ENCODE data around the gene PROS1. TPM values are rescaled to one million over a fixed set of nuclear protein-coding genes. Genes with fewer than 3 reads are reported as not detected.

Gene PROS1
- polyA plus RNA-seq, 1 donor from 2014 or later, result 2.8 TPM

GRCh38 chr3:94012185-94012584 lies 38.5 kb upstream of the PROS1 start:
- H3K79me2 ChIP-seq (replicated peaks; ENCODE audit: insufficient read depth, low read length), result no peaks in the 10 kb centered on the region
- no peak overlapping the region for H2AFZ ChIP-seq (ENCODE audit: low read depth, low read length)
- no peak overlapping the region for H3K9ac ChIP-seq (ENCODE audit: low read length)
- TF ChIP-seq SMC3 (conservative IDR thresholded peaks at IDR 0.05; ENCODE audit: poor library complexity), result no peak
- no peak for TF ChIP-seq MXI1 (conservative IDR thresholded peaks at IDR 0.05; ENCODE audit: poor library complexity, severe bottlenecking)
- TF ChIP-seq REST (IDR thresholded peaks at IDR 0.05; ENCODE audit: borderline replicate concordance), result no peak
- no peak for TF ChIP-seq CTCF (IDR thresholded peaks at IDR 0.05; ENCODE audit: poor library complexity, severe bottlenecking)
- no peak for TF ChIP-seq RAD21 (conservative IDR thresholded peaks at IDR 0.05)
- no peak for TF ChIP-seq EZH2 (IDR thresholded peaks at IDR 0.05; ENCODE audit: borderline replicate concordance, insufficient read depth, low read length, poor library complexity, severe bottlenecking)
- no peak for TF ChIP-seq POLR2AphosphoS5 (IDR thresholded peaks at IDR 0.05)
- TF ChIP-seq EP300 (conservative IDR thresholded peaks at IDR 0.05; ENCODE audit: poor library complexity, severe bottlenecking), result no peak
- TF ChIP-seq TAF1 (IDR thresholded peaks at IDR 0.05; ENCODE audit: low read depth), result no peak
- no peaks in the 10 kb centered on the region for H3K36me3 ChIP-seq (ENCODE audit: insufficient read depth, low read length)
- H3K27me3 ChIP-seq (ENCODE audit: insufficient read depth, low read depth, low read length), result no peaks in the 10 kb centered on the region
- H3K4me3 ChIP-seq (ENCODE audit: low read length), result no peak overlapping the region
- no peaks in the 10 kb centered on the region for H3K9me2 ChIP-seq (ENCODE audit: insufficient read depth, low read length)
- no peak overlapping the region for H3K4me2 ChIP-seq (ENCODE audit: low read length)
- no peaks in the 10 kb centered on the region for H3F3A ChIP-seq (ENCODE audit: insufficient read depth, low read length, poor library complexity, severe bottlenecking)
- no peaks in the 10 kb centered on the region for H4K20me1 ChIP-seq (ENCODE audit: insufficient read depth)
- H3K9me3 ChIP-seq (ENCODE audit: low read length), result no peaks in the 10 kb centered on the region
- no peak overlapping the region for H3K27ac ChIP-seq (ENCODE audit: low read length)

- TF ChIP-seq EP300 (conservative IDR thresholded peaks at IDR 0.05; ENCODE audit: poor library complexity, severe bottlenecking), result no peak
- TF ChIP-seq CTCF (IDR thresholded peaks at IDR 0.05; ENCODE audit: poor library complexity, severe bottlenecking), result no peak
- TF ChIP-seq RAD21 (conservative IDR thresholded peaks at IDR 0.05), result no peak
- no peaks in the 10 kb centered on the region for H3K27me3 ChIP-seq (ENCODE audit: insufficient read depth, low read depth, low read length)
These were observed 37.6 kb upstream of the PROS1 start for GRCh38 chr3:94011233-94011711.

More at GRCh38 chr3:94011233-94011711, 37.6 kb upstream of the PROS1 start:
- no peaks in the 10 kb centered on the region for H3K9me2 ChIP-seq (ENCODE audit: insufficient read depth, low read length)
- H3K27ac ChIP-seq (ENCODE audit: low read length), result no peak overlapping the region
- no peaks in the 10 kb centered on the region for H3K9me3 ChIP-seq (ENCODE audit: low read length)
- H3F3A ChIP-seq (ENCODE audit: insufficient read depth, low read length, poor library complexity, severe bottlenecking), result no peaks in the 10 kb centered on the region
- no peak overlapping the region for H3K9ac ChIP-seq (ENCODE audit: low read length)
- no peaks in the 10 kb centered on the region for H3K79me2 ChIP-seq (replicated peaks; ENCODE audit: insufficient read depth, low read length)
- H3K4me2 ChIP-seq (ENCODE audit: low read length), result no peak overlapping the region
- H3K4me3 ChIP-seq (ENCODE audit: low read length), result no peak overlapping the region
- no peak overlapping the region for H2AFZ ChIP-seq (ENCODE audit: low read depth, low read length)
- H4K20me1 ChIP-seq (ENCODE audit: insufficient read depth), result no peaks in the 10 kb centered on the region
- H3K36me3 ChIP-seq (ENCODE audit: insufficient read depth, low read length), result no peaks in the 10 kb centered on the region

Measured in neural cell (in vitro differentiated cells).